Esophagus squamous epithelium (tissue), 5 donors: ENCODE measurements around the gene ACSL1. TPM values are rescaled to one million over a fixed set of nuclear protein-coding genes. Genes with fewer than 3 reads are reported as not detected.

Experiments
- DNase-seq: peaks from one replicate; lab custom pipeline; 2025; lab: John Stamatoyannopoulos, UW
- H3K27ac ChIP-seq, 4 donors: fragments of 200-600 bp; sonication (generic); one replicate each; pipeline ENCODE4 v1.5.1; 2016 to 2019; ENCODE audit warnings: mild to moderate bottlenecking in 1 of 4
- H3K27me3 ChIP-seq, 4 donors: fragments of 200-600 bp; sonication (generic); 1 replicate in 3 of 4; 2 replicates in 1 of 4; pipeline versions ENCODE4 v1.5.1 to v1.6.0; 2017 to 2021; ENCODE audit warnings: antibody characterized with exemption in 1 of 4
- H3K36me3 ChIP-seq, 3 donors: fragments of 200-600 bp; sonication (generic); one replicate each; pipeline ENCODE4 v1.5.1; 2016 to 2019
- H3K4me1 ChIP-seq, 3 donors: fragments of 200-600 bp; sonication (generic); one replicate each; pipeline ENCODE4 v1.5.1; 2017 to 2019
- H3K4me3 ChIP-seq, 4 donors: fragments of 200-600 bp; sonication (generic); 1 replicate in 3 of 4; 2 replicates in 1 of 4; pipeline ENCODE4 v1.5.1; 2016 to 2019; ENCODE audit warnings: mild to moderate bottlenecking in 2 of 4, moderate library complexity in 1 of 4
- H3K9me3 ChIP-seq, 3 donors: fragments of 200-600 bp; sonication (generic); one replicate each; pipeline ENCODE4 v1.5.1; 2016 to 2019
- POLR2A ChIP-seq, 4 donors: fragments of 450-650 bp; IDR thresholded peaks; one replicate each; pipeline ENCODE4 v1.6.1; 2017; ENCODE audit warnings: antibody characterized with exemption in 4 of 4, mild to moderate bottlenecking in 4 of 4, moderate library complexity in 3 of 4
- WGBS, 2 donors: methylation state at CpG; one replicate each; pipeline ENCODE4 v1.1.5; 2018; 5-methylcytosine and 5-hydroxymethylcytosine counted together
- intact Hi-C: fragments of 100-400 bp; cut with DNase I; formaldehyde crosslinking; loops from one replicate; pipeline ENCODE4 v1.15.0; 2022
- small RNA-seq, 4 donors: library from RNA; depleted of rRNA; stranded (forward); fragments of <200 nt; gene quantifications; one replicate each; pipeline ENCODE3, GENCODE V24; 2016
- total RNA-seq, 4 donors: library from RNA; depleted of rRNA; stranded (reverse); fragments of >200 nt; gene quantifications; one replicate each; pipeline ENCODE4 v1.1.0, GENCODE V29; 2016
- TF ChIP-seq, protein P1 (sequence below), 6 experiments: fragments of 450-650 bp in 4 of 6; fragments of 200-600 bp in 2 of 6; sonication (generic) in 2 of 6; IDR thresholded peaks; one replicate each; pipeline ENCODE4 v1.5.1; 2016 to 2019; ENCODE audit warnings: antibody characterized with exemption in 6 of 6, mild to moderate bottlenecking in 4 of 6, moderate library complexity in 4 of 6
- donor health status: DM: yes; HTN: yes; CAD: no.

Gene ACSL1
- total RNA-seq, 4 donors from 2014 or later, result 59.7 to 101 (median 73.8) TPM

DNA sequence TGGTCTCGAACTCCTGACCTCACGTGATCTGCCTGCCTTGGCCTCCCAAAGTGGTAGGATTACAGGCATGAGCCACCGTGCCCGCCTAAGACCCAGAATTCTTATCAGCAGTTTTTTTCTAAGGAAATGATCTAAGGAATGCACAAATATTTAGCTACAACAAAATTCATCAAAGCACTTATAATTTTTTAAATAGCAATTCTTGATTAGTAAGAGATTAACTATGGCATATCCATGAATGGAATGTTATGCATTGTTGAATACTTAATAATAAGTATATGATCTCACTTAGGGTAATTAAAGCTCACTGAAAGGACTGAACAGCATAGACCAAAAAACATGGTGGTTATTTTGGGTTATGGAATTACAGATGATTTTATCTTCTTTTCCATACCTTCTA, 110.2 kb downstream of the ACSL1 start:
- WGBS, 2 donors, result 92 to 94% methylated on average over 2 to 4 of the region's 4 CpGs
- no peak for DNase-seq

DNA sequence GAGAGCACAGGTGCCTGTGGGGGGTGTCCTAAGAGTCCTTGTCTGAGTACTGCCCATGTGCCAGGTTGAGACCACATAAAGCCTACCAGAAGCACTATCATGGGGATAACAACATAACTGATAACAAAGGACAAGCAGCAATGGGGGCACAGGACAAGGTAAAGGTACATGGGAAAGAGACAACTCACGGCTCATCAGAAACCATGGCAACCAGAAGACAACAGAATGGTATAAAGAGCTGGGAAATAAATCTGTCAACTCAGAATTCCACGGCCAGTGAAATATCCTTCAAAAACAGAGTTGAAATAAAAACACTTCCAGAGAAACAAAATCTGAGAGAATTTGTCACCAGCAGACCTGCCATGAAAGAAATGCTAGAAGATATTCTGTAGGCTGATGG, 111.9 kb downstream of the ACSL1 start:
- peaks cover 0 to 55% (median 0%) of the 10 kb centered on the region in 3 donors for H3K36me3 ChIP-seq
- H3K27ac ChIP-seq, result no peak overlapping the region
- no peaks in the 10 kb centered on the region for H3K4me1 ChIP-seq
- intact Hi-C loops, result no loop called here
- no peaks in the 10 kb centered on the region for H3K9me3 ChIP-seq
- no peak for DNase-seq
- H3K27me3 ChIP-seq, result no peaks in the 10 kb centered on the region
- no peak overlapping the region for H3K4me3 ChIP-seq
- TF ChIP-seq POLR2A (IDR thresholded peaks at IDR 0.05), result no peak
- TF ChIP-seq, protein P1, sequence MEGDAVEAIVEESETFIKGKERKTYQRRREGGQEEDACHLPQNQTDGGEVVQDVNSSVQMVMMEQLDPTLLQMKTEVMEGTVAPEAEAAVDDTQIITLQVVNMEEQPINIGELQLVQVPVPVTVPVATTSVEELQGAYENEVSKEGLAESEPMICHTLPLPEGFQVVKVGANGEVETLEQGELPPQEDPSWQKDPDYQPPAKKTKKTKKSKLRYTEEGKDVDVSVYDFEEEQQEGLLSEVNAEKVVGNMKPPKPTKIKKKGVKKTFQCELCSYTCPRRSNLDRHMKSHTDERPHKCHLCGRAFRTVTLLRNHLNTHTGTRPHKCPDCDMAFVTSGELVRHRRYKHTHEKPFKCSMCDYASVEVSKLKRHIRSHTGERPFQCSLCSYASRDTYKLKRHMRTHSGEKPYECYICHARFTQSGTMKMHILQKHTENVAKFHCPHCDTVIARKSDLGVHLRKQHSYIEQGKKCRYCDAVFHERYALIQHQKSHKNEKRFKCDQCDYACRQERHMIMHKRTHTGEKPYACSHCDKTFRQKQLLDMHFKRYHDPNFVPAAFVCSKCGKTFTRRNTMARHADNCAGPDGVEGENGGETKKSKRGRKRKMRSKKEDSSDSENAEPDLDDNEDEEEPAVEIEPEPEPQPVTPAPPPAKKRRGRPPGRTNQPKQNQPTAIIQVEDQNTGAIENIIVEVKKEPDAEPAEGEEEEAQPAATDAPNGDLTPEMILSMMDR (IDR thresholded peaks at IDR 0.05), result no peak
- 50 to 78% methylated on average over 2 of the region's 2 CpGs for WGBS, 2 donors

More for the DNA sequence above, 110.2 kb downstream of the ACSL1 start:
- Histone ChIP-seq H3K9me3 (no peaks in the 10 kb centered on the region), H3K36me3 (peaks cover 0 to 50% (median 0%) of the 10 kb centered on the region in 3 donors), H3K4me1 (no peaks in the 10 kb centered on the region), H3K27ac (no peak overlapping the region), H3K4me3 (no peak overlapping the region), H3K27me3 (no peaks in the 10 kb centered on the region)
- intact Hi-C loops, result no loop called here
- no peak for TF ChIP-seq POLR2A (IDR thresholded peaks at IDR 0.05)
- TF ChIP-seq, protein P1 (IDR thresholded peaks at IDR 0.05), result no peak

DNA sequence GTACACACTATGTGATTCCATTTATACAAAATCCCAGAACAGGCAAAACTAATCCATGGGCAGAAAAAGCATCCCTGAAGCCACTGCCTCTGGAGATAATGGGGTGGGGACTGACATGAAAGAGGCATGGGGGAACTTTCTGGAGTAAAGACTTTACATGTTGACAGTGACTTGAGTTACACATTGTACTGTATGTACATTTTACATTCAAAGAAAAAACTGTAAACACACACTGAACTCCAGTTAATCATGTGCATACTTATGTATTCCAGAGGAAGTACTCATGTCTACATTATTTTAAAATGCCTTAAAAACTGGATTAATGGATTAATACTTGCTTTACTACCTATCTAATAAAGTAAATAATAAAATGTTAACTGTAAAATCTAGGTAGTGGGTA, 113.4 kb downstream of the ACSL1 start:
- H3K9me3 ChIP-seq, result no peaks in the 10 kb centered on the region
- intact Hi-C loops, result no loop called here

DNA sequence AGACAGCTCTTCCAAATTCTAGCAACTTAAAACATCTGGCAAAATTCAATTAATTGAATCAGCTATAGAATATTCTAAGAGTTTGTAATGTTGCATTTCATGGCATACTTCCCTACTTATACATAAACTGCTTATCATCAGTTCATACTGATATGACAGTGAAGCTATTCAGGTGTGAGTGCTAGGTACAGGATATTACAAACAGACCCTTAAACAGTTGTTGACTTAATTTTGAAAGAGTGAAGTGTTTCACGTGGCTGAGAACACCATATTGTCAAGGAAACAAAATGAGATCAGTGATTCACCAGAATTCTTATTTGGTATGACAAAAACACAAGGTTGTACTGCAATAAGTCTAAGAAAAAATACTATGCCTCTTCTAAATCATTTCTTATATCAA, 119.3 kb downstream of the ACSL1 start:
- TF ChIP-seq, protein P1 (IDR thresholded peaks at IDR 0.05), result no peak
- no peak for TF ChIP-seq POLR2A (IDR thresholded peaks at IDR 0.05)
- no peak overlapping the region for H3K27ac ChIP-seq
- H3K4me1 ChIP-seq, result no peaks in the 10 kb centered on the region
- no peak overlapping the region for H3K4me3 ChIP-seq
- no peaks in the 10 kb centered on the region for H3K9me3 ChIP-seq
- no peak for DNase-seq
- H3K36me3 ChIP-seq, result peaks cover 0 to 60% (median 0%) of the 10 kb centered on the region in 3 donors
- intact Hi-C loops, result no loop called here
- no peaks in the 10 kb centered on the region for H3K27me3 ChIP-seq
- 56 to 75% methylated on average over 1 of the region's 1 CpG for WGBS, 2 donors

More for the DNA sequence above, 113.4 kb downstream of the ACSL1 start:
- H3K36me3 ChIP-seq, result peaks cover 0 to 54% (median 0%) of the 10 kb centered on the region in 3 donors
- DNase-seq, result no peak
- no peak overlapping the region for H3K27ac ChIP-seq
- no peak overlapping the region for H3K4me3 ChIP-seq
- no peaks in the 10 kb centered on the region for H3K27me3 ChIP-seq
- TF ChIP-seq, protein P1 (IDR thresholded peaks at IDR 0.05), result no peak
- no peak for TF ChIP-seq POLR2A (IDR thresholded peaks at IDR 0.05)
- no peaks in the 10 kb centered on the region for H3K4me1 ChIP-seq

DNA sequence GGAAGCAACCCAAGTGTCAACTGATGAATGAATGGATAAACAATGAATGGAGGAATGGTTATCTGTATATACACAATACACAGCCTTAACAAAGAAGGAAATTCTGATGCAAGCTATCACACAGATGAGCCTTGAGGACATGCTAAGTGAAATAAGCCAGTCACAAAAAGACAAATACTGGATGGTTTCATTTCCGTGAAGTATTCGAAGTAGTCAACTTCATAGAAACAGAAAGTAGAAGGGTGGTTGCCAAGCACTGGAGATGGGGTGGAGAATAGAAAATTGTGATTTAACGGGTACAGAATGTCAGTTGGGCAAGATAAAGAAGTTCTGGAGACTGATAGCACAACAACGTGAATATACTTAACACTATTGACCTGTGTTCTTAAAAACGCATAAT, 120.1 kb downstream of the ACSL1 start:
- no peak overlapping the region for H3K4me3 ChIP-seq
- no peak overlapping the region for H3K27ac ChIP-seq
- H3K4me1 ChIP-seq, result no peaks in the 10 kb centered on the region
- WGBS, 2 donors, result 85 to 86% methylated on average over 5 of the region's 5 CpGs
- intact Hi-C loops, result no loop called here
- H3K36me3 ChIP-seq, result peaks cover 0 to 64% (median 0%) of the 10 kb centered on the region in 3 donors
- TF ChIP-seq, protein P1 (IDR thresholded peaks at IDR 0.05), result no peak
- TF ChIP-seq POLR2A (IDR thresholded peaks at IDR 0.05), result no peak
- DNase-seq, result no peak
- no peaks in the 10 kb centered on the region for H3K27me3 ChIP-seq
- no peaks in the 10 kb centered on the region for H3K9me3 ChIP-seq

Small RNAs within 50 kb of the gene (small RNA-seq; reads per million reads assigned to genes)
- 0 reads per million in 4 donors for gene MIR3945

Other genes with a start within 250 kb of the ACSL1 start
- gene CASP3, start 176.5 kb downstream of the ACSL1 start, total RNA-seq, result 10 to 100 TPM; 22.9 to 48.0 (median 28.5) TPM
- 10 to 100 TPM in 3 of 4 donors, 1 to 10 TPM in 1; 4.5 to 15.6 (median 10.8) TPM for gene PRIMPOL, start 176.2 kb downstream of the ACSL1 start, total RNA-seq
- gene CENPU, start 91.9 kb downstream of the ACSL1 start, total RNA-seq, result 10 to 100 TPM in 3 of 4 donors, 1 to 10 TPM in 1; 4.8 to 34.6 (median 18.1) TPM
- gene HELT, start 192.5 kb upstream of the ACSL1 start, total RNA-seq, result not detected